GM12878 (cell line): ENCODE results near the gene TYW1B. TPM values are rescaled to one million over a fixed set of nuclear protein-coding genes. Genes with fewer than 3 reads are reported as not detected.
"Not testable (repeated sequence)": the region's sequence is repeated elsewhere in the genome, so short reads cannot be mapped to it uniquely, and the experiment has no call there.

Source experiments
- ATAC-seq: fragments of 200-7000 bp; cut with Tn5 transposase; 3 replicates; pipeline ENCODE4 v1.9.1; 2020; ENCODE audit warnings: mild to moderate bottlenecking, moderate library complexity
- BruUV-seq: library from RNA; stranded (reverse); fragments of 400-500 nt; replicated peaks from 2 replicates; lab custom pipeline; 2021; lab: Mats Ljungman, UMichigan
- CTCF ChIA-PET: fragments of 300-600 bp; sonication (Branson Sonifier 250); formaldehyde crosslinking; extraction: SDS; loops from one replicate; lab custom pipeline; 2021; ENCODE audit warnings: inconsistent platforms; lab: Yijun Ruan, JAX
- POLR2A ChIA-PET: fragments of 350-600 bp; formaldehyde crosslinking; extraction: SDS; loops from one replicate; lab custom pipeline; 2021; ENCODE audit warnings: inconsistent platforms; lab: Charles Lee
- RAD21 ChIA-PET: fragments of 300-600 bp; sonication (Branson Sonifier 250); formaldehyde crosslinking; loops from one replicate; lab custom pipeline; 2023; ENCODE audit warnings: antibody characterized with exemption; ENCODE audit not compliant: unreplicated experiment; lab: Charles Lee
- SMC1A ChIA-PET: fragments of 300-600 bp; sonication (Branson Sonifier 250); formaldehyde crosslinking; loops from one replicate; lab custom pipeline; 2023; ENCODE audit not compliant: unreplicated experiment, uncharacterized antibody; lab: Charles Lee
- DNase-seq: peaks from one replicate; pipeline ENCODE4 v3.0.0-alpha.2; 2011; ENCODE audit warnings: low read depth, low spot score
- FAIRE-seq: peaks from 3 replicates; lab custom pipeline; 2011; peaks lifted over from hg19 to GRCh38; lab: Jason Lieb, UNC
- H2AFZ ChIP-seq: 2 replicates; pipeline ENCODE4 v1.6.0; 2011; ENCODE audit warnings: low read depth, low read length, control low read depth; ENCODE audit not compliant: control insufficient read depth
- H3K27ac ChIP-seq: 2 replicates; pipeline ENCODE4 v1.5.1; 2011; ENCODE audit warnings: control low read depth; ENCODE audit not compliant: control insufficient read depth, insufficient read depth
- H3K27me3 ChIP-seq, 2 experiments: replicated peaks in 1 of 2; 2 replicates each; pipeline versions ENCODE4 v1.6.0 to v1.6.1; 2011; ENCODE audit warnings: low read length in 1 of 2; ENCODE audit not compliant: control insufficient read depth in 2 of 2, insufficient read depth in 2 of 2
- H3K36me3 ChIP-seq, 2 experiments: 2 replicates each; pipeline ENCODE4 v1.5.1; 2011; ENCODE audit warnings: low read length in 1 of 2; ENCODE audit not compliant: control insufficient read depth in 2 of 2, insufficient read depth in 2 of 2
- H3K4me1 ChIP-seq: 2 replicates; pipeline ENCODE4 v1.6.1; 2011; ENCODE audit warnings: mild to moderate bottlenecking, low read length, moderate library complexity, mixed read lengths; ENCODE audit not compliant: control insufficient read depth, insufficient read depth
- H3K4me2 ChIP-seq: 2 replicates; pipeline ENCODE4 v1.6.0; 2011; ENCODE audit warnings: control low read depth; ENCODE audit not compliant: control insufficient read depth, insufficient read depth
- H3K4me3 ChIP-seq: fragments of 200-600 bp; sonication (generic); 2 replicates; pipeline ENCODE4 v1.5.1; 2016
- H3K79me2 ChIP-seq: 2 replicates; pipeline ENCODE4 v1.6.0; 2011; ENCODE audit warnings: low read length; ENCODE audit not compliant: control insufficient read depth, insufficient read depth
- H3K9ac ChIP-seq: 2 replicates; pipeline ENCODE4 v1.8.0; 2011; ENCODE audit warnings: low read length, control low read depth, mixed read lengths; ENCODE audit not compliant: control insufficient read depth, insufficient read depth
- H3K9me3 ChIP-seq: replicated peaks from 3 replicates; pipeline ENCODE4 v1.5.1; 2011; ENCODE audit warnings: mild to moderate bottlenecking, low read length; ENCODE audit not compliant: control insufficient read depth, insufficient read depth
- H4K20me1 ChIP-seq: 2 replicates; pipeline ENCODE4 v1.6.0; 2011; ENCODE audit not compliant: control insufficient read depth, insufficient read depth
- BCL3 ChIP-seq: IDR thresholded peaks from 2 replicates; pipeline ENCODE4 v1.6.1; 2011; ENCODE audit warnings: borderline replicate concordance, low read depth, mild to moderate bottlenecking, moderate library complexity, low read length; ENCODE audit not compliant: insufficient read depth, poor library complexity, severe bottlenecking
- BMI1 ChIP-seq: fragments of 450-650 bp; IDR thresholded peaks from 2 replicates; pipeline ENCODE4 v1.6.1; 2016; ENCODE audit warnings: mild to moderate bottlenecking, moderate library complexity, borderline replicate concordance
- CBX3 ChIP-seq: fragments of 200-600 bp; sonication (generic); IDR thresholded peaks from 2 replicates; pipeline ENCODE4 v1.6.1; 2016; ENCODE audit warnings: low read depth, borderline replicate concordance
- ESRRA ChIP-seq: IDR thresholded peaks from 2 replicates; pipeline ENCODE4 v1.6.1; 2012; ENCODE audit warnings: mild to moderate bottlenecking, low read length, improper control_type of control experiment
- NBN ChIP-seq: fragments of 450-650 bp; IDR thresholded peaks from 2 replicates; pipeline ENCODE4 v1.6.1; 2016
- POLR2AphosphoS2 ChIP-seq: IDR thresholded peaks from 2 replicates; pipeline ENCODE4 v1.6.1; 2011; ENCODE audit warnings: low read depth, mild to moderate bottlenecking, low read length, improper control_type of control experiment, moderate library complexity
- SMARCA5 ChIP-seq: fragments of 450-650 bp; IDR thresholded peaks from 2 replicates; pipeline ENCODE4 v1.6.1; 2017; ENCODE audit warnings: mild to moderate bottlenecking
- SREBF1 ChIP-seq: IDR thresholded peaks from 2 replicates; pipeline ENCODE4 v1.6.1; 2012; ENCODE audit warnings: mild to moderate bottlenecking, low read length
- STAT1 ChIP-seq: fragments of 450-650 bp; conservative IDR thresholded peaks from 2 replicates; pipeline ENCODE4 v1.6.1; 2014; ENCODE audit warnings: antibody characterized with exemption, mild to moderate bottlenecking
- TCF3 ChIP-seq: IDR thresholded peaks from 2 replicates; pipeline ENCODE4 v1.6.1; 2012; ENCODE audit warnings: low read depth, mild to moderate bottlenecking, low read length, borderline replicate concordance; ENCODE audit not compliant: insufficient read depth
- WGBS: methylation state at CpG from one replicate; pipeline ENCODE4 v1.1.6; 2016; ENCODE audit warnings: low lambda C conversion rate; ENCODE audit not compliant: insufficient replicate concordance, insufficient coverage; ENCODE audit errors: missing lambda C conversion rate; 5-methylcytosine and 5-hydroxymethylcytosine counted together
- in situ Hi-C: fragments of 300-500 bp; cut with MboI; formaldehyde crosslinking; loops from 9 replicates; pipeline ENCODE4 v1.14.3; 2018; ENCODE audit warnings: mixed read lengths
- intact Hi-C: fragments of 100-400 bp; cut with micrococcal nuclease; formaldehyde crosslinking; loops from one replicate; pipeline ENCODE4 v1.14.2; 2022; ENCODE audit not compliant: unreplicated experiment
- polyA plus RNA-seq, 11 experiments: library from polyadenylated mRNA; depleted of rRNA in 4 of 11; unstranded in 6 of 11; stranded (reverse) in 5 of 11; fragments of >200 nt; fragmentation: Nextera tagmentation in 4 of 11; fragmentation: Illumina TruSeq in 1 of 11; extraction: Ambion mirVana in 4 of 11; extraction: Trizol in 1 of 11; gene quantifications; 1 replicate in 1 of 11; 2 replicates in 10 of 11; pipeline versions ENCODE4 v1.2.1 to v1.2.3, GENCODE V29; 2011 to 2016; ENCODE audit warnings: inconsistent platforms in 2 of 11, missing spikeins in 2 of 11, low read depth in 1 of 11
- total RNA-seq, 4 experiments: library from RNA; depleted of rRNA in 3 of 4; stranded (reverse); fragments of >200 nt in 3 of 4; fragmentation: Illumina TruSeq in 1 of 4; extraction: Trizol in 1 of 4; gene quantifications; 2 replicates each; pipeline versions ENCODE4 v1.2.1 to v1.2.3, GENCODE V29; 2013 to 2021

Gene TYW1B
- total and polyA plus RNA-seq, 10 of the 15 experiments (the other 5 are each of a cell fraction or from before 2014, with no cell fraction given), result 3.5 to 6.6 (median 5.3) TPM

- no peak overlapping the region for H2AFZ ChIP-seq
- no peaks in the 10 kb centered on the region; a peak in 1 of 4 replicates for H3K36me3 ChIP-seq
- RAD21 ChIA-PET, result no interaction called here
- H3K4me1 ChIP-seq, result no peaks in the 10 kb centered on the region
- intact Hi-C loops, result no loop called here
- CTCF ChIA-PET, result no interaction called here
- in situ Hi-C loops, result no loop called here
- no peak overlapping the region for H3K9ac ChIP-seq
- WGBS, result 96% methylated on average over 5 of the region's 5 CpGs
- H4K20me1 ChIP-seq, result no peaks in the 10 kb centered on the region
- no peak overlapping the region for H3K4me2 ChIP-seq
- POLR2A ChIA-PET, result no interaction called here
- no peak for ATAC-seq
- H3K9me3 ChIP-seq, result peaks cover 2% of the 10 kb centered on the region; the same call in 2 of the 3 replicates
- H3K4me3 ChIP-seq, result no peak overlapping the region
- FAIRE-seq, result no peak
- no peak for DNase-seq
- H3K27ac ChIP-seq, result no peak overlapping the region
- H3K79me2 ChIP-seq, result no peaks in the 10 kb centered on the region
- BruUV-seq, result no TSS peak
- no peaks in the 10 kb centered on the region for H3K27me3 ChIP-seq
- SMC1A ChIA-PET, result no interaction called here
- TF ChIP-seq BMI1 (no peak), STAT1 (no peak), SREBF1 (no peak), TCF3 (no peak), POLR2AphosphoS2 (no peak), BCL3 (no peak), SMARCA5 (no peak), ESRRA (no peak), CBX3 (no peak), NBN (no peak)
Measured at GRCh38 chr7:72753781-72754180, 74.2 kb downstream of the TYW1B start.

GRCh38 chr7:72753229-72753628 lies 74.8 kb downstream of the TYW1B start:
- SMC1A ChIA-PET, intact Hi-C loops, H3K9ac ChIP-seq, H3K9me3 ChIP-seq, in situ Hi-C loops, RAD21 ChIA-PET, POLR2A ChIA-PET, H2AFZ ChIP-seq, H3K4me3 ChIP-seq, H3K27me3 ChIP-seq, DNase-seq, BruUV-seq, ATAC-seq, H3K79me2 ChIP-seq, H3K27ac ChIP-seq, H3K4me2 ChIP-seq, H4K20me1 ChIP-seq, FAIRE-seq, H3K4me1 ChIP-seq, H3K36me3 ChIP-seq, CTCF ChIA-PET: not testable (repeated sequence)
- WGBS, result 100% methylated on average over 4 of the region's 4 CpGs
